ENCODE measurements around the gene TRANK1.

Gene TRANK1

DNA sequence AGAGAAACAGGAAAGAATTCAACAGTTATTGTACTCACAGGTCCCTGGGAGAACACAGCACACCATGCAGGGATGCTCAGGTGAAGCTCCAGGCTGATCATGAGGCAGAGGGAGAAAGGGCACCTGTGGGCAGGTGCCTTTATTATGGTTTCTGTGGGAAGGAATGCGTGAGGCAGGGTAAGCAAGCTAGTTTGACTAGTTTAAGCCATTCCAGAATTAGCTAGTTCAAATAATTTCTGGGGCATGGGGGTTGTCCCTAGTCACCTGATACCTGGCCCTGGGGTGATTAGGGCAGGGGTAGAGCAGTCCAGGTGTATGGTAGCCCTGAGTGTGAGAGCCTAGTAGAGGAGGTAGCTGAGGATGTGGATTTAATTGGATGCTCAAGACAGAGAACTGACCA, 132.6 kb downstream of the TRANK1 start:
- H3K4me3 ChIP-seq (ENCODE audit: low read depth, low read length), result no peak overlapping the region
- ChIA-PET CTCF (interaction anchor here (1.2 to 4.2 kb wide), 2 partner anchors 13 to 57 kb away, joined by 7 to 17 read pairs; no protein-coding TSS in a partner anchor), POLR2A (no interaction called here)
- TF ChIP-seq, protein P1, sequence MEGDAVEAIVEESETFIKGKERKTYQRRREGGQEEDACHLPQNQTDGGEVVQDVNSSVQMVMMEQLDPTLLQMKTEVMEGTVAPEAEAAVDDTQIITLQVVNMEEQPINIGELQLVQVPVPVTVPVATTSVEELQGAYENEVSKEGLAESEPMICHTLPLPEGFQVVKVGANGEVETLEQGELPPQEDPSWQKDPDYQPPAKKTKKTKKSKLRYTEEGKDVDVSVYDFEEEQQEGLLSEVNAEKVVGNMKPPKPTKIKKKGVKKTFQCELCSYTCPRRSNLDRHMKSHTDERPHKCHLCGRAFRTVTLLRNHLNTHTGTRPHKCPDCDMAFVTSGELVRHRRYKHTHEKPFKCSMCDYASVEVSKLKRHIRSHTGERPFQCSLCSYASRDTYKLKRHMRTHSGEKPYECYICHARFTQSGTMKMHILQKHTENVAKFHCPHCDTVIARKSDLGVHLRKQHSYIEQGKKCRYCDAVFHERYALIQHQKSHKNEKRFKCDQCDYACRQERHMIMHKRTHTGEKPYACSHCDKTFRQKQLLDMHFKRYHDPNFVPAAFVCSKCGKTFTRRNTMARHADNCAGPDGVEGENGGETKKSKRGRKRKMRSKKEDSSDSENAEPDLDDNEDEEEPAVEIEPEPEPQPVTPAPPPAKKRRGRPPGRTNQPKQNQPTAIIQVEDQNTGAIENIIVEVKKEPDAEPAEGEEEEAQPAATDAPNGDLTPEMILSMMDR (IDR thresholded peaks at IDR 0.05; ENCODE audit: insufficient read depth, low read length, missing control alignments), result no peak
- no peak for DNase-seq (ENCODE audit: low read depth, low spot score)

- DNase-seq (ENCODE audit: low read depth, low spot score), result no peak
- no peak overlapping the region for H3K4me3 ChIP-seq (ENCODE audit: low read depth, low read length)
- TF ChIP-seq, protein P1 (IDR thresholded peaks at IDR 0.05; ENCODE audit: insufficient read depth, low read length, missing control alignments), result no peak
- CTCF ChIA-PET, result no interaction called here
- POLR2A ChIA-PET, result no interaction called here
Observed at GRCh38 chr3:36811768-36812167, 133.1 kb downstream of the TRANK1 start.

DNA sequence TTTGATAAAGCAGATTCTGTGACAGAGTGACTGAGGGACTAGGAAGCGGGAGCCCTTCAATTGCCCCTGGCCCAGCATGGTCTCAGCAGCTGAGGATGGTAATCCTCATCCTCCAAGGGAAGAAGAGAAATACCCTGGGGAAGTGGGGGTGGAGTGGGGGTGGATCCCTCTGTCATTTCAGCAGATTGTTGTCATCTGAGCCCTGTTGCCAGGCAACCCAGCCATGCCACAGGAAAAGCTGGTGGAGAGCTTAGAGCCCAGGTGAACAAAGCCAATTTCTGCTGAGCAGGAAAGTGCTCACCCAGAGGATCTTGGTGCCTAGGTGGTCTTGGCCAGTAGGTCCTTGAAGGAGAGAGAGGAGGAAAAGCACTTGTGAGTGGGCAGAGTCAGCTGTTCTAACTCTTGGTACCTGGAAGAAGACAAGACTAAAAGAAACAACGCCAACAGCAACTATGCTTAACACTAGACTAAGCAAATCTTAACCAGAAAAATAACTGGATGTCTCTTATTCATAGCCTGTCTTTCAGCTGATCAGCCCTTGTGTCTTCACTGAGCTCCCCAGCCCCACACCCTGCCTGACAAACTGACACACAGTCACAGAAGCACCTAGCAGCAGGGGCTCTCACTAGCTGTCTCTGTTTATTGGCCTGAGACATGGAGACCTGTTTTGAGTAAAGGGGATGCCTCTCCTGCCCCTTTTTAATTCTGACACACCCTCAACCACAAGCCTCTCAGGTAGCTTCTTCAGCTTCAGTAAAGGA, 140.4 kb downstream of the TRANK1 start:
- no peak overlapping the region for H3K4me3 ChIP-seq (ENCODE audit: low read depth, low read length)
- TF ChIP-seq, protein P1 (IDR thresholded peaks at IDR 0.05; ENCODE audit: insufficient read depth, low read length, missing control alignments), result no peak
- ChIA-PET POLR2A (no interaction called here), CTCF (no interaction called here)
- no peak for DNase-seq (ENCODE audit: low read depth, low spot score)

DNA sequence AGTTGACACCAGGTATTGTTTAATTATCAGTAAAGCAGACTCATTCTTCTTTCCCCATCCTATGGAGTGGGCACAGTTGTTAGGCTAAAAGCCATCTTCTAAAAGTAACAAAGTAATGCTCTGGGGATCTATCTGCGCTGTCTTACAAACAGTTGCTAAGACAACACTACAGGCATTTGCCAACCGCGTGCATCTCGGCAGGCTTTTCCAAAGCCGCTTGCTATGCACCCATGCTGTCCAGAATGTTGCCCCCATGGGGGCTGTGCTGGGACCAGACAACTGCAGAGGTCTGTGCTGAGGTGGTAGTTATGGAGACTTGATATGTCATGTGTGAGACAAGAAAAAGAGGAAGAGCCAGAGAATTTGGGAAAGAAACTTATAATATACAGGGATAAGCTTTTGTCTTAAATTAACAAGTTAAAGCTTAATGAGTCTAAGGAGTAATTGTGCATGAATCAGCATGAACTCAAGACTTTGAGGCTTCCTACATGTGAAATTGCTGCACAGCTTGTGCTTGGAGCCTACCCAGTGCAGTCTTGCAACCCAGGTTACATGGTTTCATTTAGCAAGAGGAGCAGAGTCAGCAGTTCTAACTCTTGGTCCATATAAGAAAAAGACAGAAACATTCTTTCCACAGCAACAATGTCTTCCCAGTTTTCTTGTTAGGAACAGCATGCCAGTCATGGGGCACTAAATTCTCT, 141.6 kb downstream of the TRANK1 start:
- TF ChIP-seq, protein P1 (IDR thresholded peaks at IDR 0.05; ENCODE audit: insufficient read depth, low read length, missing control alignments), result no peak
- ChIA-PET POLR2A (no interaction called here), CTCF (no interaction called here)
- H3K4me3 ChIP-seq (ENCODE audit: low read depth, low read length), result no peak overlapping the region
- DNase-seq (ENCODE audit: low read depth, low spot score), result no peak

DNA sequence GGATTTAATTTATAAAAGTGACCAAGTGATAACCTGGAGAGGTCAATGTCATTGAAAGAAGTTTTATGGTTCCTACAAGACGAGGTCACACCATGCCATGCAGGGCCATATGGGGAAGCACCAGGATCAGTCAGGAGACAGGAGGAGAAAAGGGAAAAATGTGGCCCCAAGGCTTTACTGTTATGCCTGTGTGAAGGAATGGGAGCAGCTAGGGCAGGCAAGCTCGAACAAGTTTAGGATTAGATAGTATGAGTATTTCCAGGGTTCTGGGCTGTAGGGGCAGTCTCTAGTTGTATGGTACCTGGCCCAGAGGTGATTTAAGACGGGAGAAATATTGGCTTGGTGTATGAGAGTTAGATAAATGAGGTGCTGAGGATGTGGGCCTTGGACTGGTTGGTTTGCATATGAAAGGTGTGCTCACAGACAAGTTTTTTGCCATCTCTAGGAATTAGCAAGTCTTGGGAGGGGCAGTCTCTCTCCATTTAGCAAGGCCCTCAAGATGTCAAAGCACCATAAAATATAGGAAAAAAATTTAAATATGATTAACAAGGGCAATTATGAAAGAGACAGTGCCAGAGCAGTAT, 144.2 kb downstream of the TRANK1 start:
- ChIA-PET CTCF (no interaction called here), POLR2A (no interaction called here)
- H3K4me3 ChIP-seq (ENCODE audit: low read depth, low read length), result no peak overlapping the region
- TF ChIP-seq, protein P1 (IDR thresholded peaks at IDR 0.05; ENCODE audit: insufficient read depth, low read length, missing control alignments), result no peak
- no peak for DNase-seq (ENCODE audit: low read depth, low spot score)

- TF ChIP-seq, protein P1 (IDR thresholded peaks at IDR 0.05; ENCODE audit: insufficient read depth, low read length, missing control alignments), result no peak
- no peak overlapping the region for H3K4me3 ChIP-seq (ENCODE audit: low read depth, low read length)
- CTCF ChIA-PET, result no interaction called here
- POLR2A ChIA-PET, result no interaction called here
- DNase-seq (ENCODE audit: low read depth, low spot score), result peak; percentile 12
Observed at GRCh38 chr3:36796881-36797280, 148.0 kb downstream of the TRANK1 start.

All from AG04449 (cell line).